ENCODE measurements around the gene BRF1. TPM values are rescaled to one million over a fixed set of nuclear protein-coding genes. Genes with fewer than 3 reads are reported as not detected.

The BRF1 gene
- total and polyA plus RNA-seq, 3 donors from 2014 or later: 30.3 to 112 (median 95.3) TPM

GRCh38 chr14:105195051-105195450, 105.8 kb downstream of the BRF1 start:
- H3K27ac ChIP-seq: no peak overlapping the region
- intact Hi-C loops (cut with DNase I; ENCODE audit: low total_unique reads): no loop called here
- no peak overlapping the region for H3K4me3 ChIP-seq
- 72 to 81% methylated on average over 5 to 10 of the region's 10 CpGs for WGBS, 2 donors
- H3K36me3 ChIP-seq (ENCODE audit: low read depth, missing control alignments): no peaks in the 10 kb centered on the region
- TF ChIP-seq POLR2A (IDR thresholded peaks at IDR 0.05): no peak
- H3K9me3 ChIP-seq: no peaks in the 10 kb centered on the region
- H3K4me1 ChIP-seq: peaks cover 16% of the 10 kb centered on the region
- DNase-seq: no peak
- no peaks in the 10 kb centered on the region for H3K27me3 ChIP-seq

- Histone ChIP-seq H3K4me3 (no peak overlapping the region), H3K36me3 (ENCODE audit: low read depth, missing control alignments) (no peaks in the 10 kb centered on the region), H3K27ac (no peak overlapping the region), H3K4me1 (peaks cover 16% of the 10 kb centered on the region), H3K27me3 (no peaks in the 10 kb centered on the region), H3K9me3 (no peaks in the 10 kb centered on the region)
- DNase-seq: no peak
- TF ChIP-seq POLR2A (IDR thresholded peaks at IDR 0.05) (no peak), CTCF (IDR thresholded peaks at IDR 0.05) (no peak)
- WGBS, 2 donors: 53 to 66% methylated on average over 15 to 17 of the region's 17 CpGs
- intact Hi-C loops (cut with DNase I; ENCODE audit: low total_unique reads): no loop called here
Observed at GRCh38 chr14:105193916-105194782, 106.7 kb downstream of the BRF1 start.

GRCh38 chr14:105192866-105193731, 107.7 kb downstream of the BRF1 start:
- intact Hi-C loops (cut with DNase I; ENCODE audit: low total_unique reads): no loop called here
- Histone ChIP-seq H3K27ac (no peak overlapping the region), H3K36me3 (ENCODE audit: low read depth, missing control alignments) (no peaks in the 10 kb centered on the region), H3K9me3 (no peaks in the 10 kb centered on the region), H3K27me3 (no peaks in the 10 kb centered on the region), H3K4me3 (no peak overlapping the region), H3K4me1 (peaks cover 16% of the 10 kb centered on the region)
- TF ChIP-seq CTCF (IDR thresholded peaks at IDR 0.05) (no peak), POLR2A (IDR thresholded peaks at IDR 0.05) (no peak)
- 60 to 68% methylated on average over 1 to 26 of the region's 29 CpGs for WGBS, 2 donors
- DNase-seq: no peak

GRCh38 chr14:105187935-105188524, 112.8 kb downstream of the BRF1 start:
- no peak for TF ChIP-seq POLR2A (IDR thresholded peaks at IDR 0.05)
- no peak for TF ChIP-seq CTCF (IDR thresholded peaks at IDR 0.05)
- no peaks in the 10 kb centered on the region for H3K27me3 ChIP-seq
- no peak overlapping the region for H3K27ac ChIP-seq
- H3K9me3 ChIP-seq: no peaks in the 10 kb centered on the region
- 66 to 72% methylated on average over 5 to 14 of the region's 14 CpGs for WGBS, 2 donors
- H3K4me1 ChIP-seq: no peaks in the 10 kb centered on the region
- no peak overlapping the region for H3K4me3 ChIP-seq
- no peaks in the 10 kb centered on the region for H3K36me3 ChIP-seq (ENCODE audit: low read depth, missing control alignments)
- no peak for DNase-seq
- intact Hi-C loops (cut with DNase I; ENCODE audit: low total_unique reads): no loop called here

GRCh38 chr14:105187116-105187515, 113.7 kb downstream of the BRF1 start:
- Histone ChIP-seq H3K27ac (no peak overlapping the region), H3K4me3 (no peak overlapping the region), H3K36me3 (ENCODE audit: low read depth, missing control alignments) (no peaks in the 10 kb centered on the region), H3K9me3 (no peaks in the 10 kb centered on the region), H3K4me1 (no peaks in the 10 kb centered on the region), H3K27me3 (no peaks in the 10 kb centered on the region)
- intact Hi-C loops (cut with DNase I; ENCODE audit: low total_unique reads): no loop called here
- no peak for TF ChIP-seq POLR2A (IDR thresholded peaks at IDR 0.05)
- DNase-seq: no peak
- WGBS, 2 donors: 62 to 66% methylated on average over 4 of the region's 4 CpGs

Data from testis (tissue), 3 donors.